SU-DHL-6 (cell line): ENCODE results near the gene RPA3.

ENCODE experiments used
- CTCF ChIP-seq: fragments of 200-600 bp; sonication (generic); IDR thresholded peaks from one replicate; pipeline ENCODE4 v1.5.1; 2017; ENCODE audit warnings: antibody characterized with exemption, mild to moderate bottlenecking, low read length, moderate library complexity; ENCODE audit not compliant: insufficient read depth, poor library complexity, severe bottlenecking
- EZH2phosphoT487 ChIP-seq: fragments of 200-600 bp; sonication (generic), shearing (Covaris generic); conservative IDR thresholded peaks from 2 replicates; pipeline ENCODE4 v1.6.1; 2018; ENCODE audit warnings: mild to moderate bottlenecking, antibody characterized with exemption, low read length, moderate library complexity, mixed read lengths

GRCh38 chr7:7731732-7732131 is 13.3 kb upstream of the RPA3 start:
- TF ChIP-seq EZH2phosphoT487 = no peak
- no peak for TF ChIP-seq CTCF
